T1000 (cell line): ENCODE data around the gene PCDHB6.
"Not testable (repeated sequence)": the region's sequence is repeated elsewhere in the genome, so short reads cannot be mapped to it uniquely, and the experiment has no call there.

Experiments
- DNase-seq: peaks from one replicate; lab custom pipeline; 2025; ENCODE audit warnings: mixed read lengths; lab: John Stamatoyannopoulos, UW

The PCDHB6 gene

GRCh38 chr5:141149812-141150211 lies at the start of gene PCDHB6:
TSS of gene PCDHB6 (plus strand) at chr5:141150057. CDS start at chr5:141150258, 201 bp downstream.
- DNase-seq, result no peak

GRCh38 chr5:141100243-141100805 lies 49.5 kb upstream of the PCDHB6 start, which contains the start of gene PCDHB3:
TSS of gene PCDHB3 (plus strand) at chr5:141100473. CDS start at chr5:141100650, 177 bp downstream.
- no peak for DNase-seq

GRCh38 chr5:141101059-141101458 lies 48.8 kb upstream of the PCDHB6 start:
- no peak for DNase-seq

GRCh38 chr5:141102070-141102469 lies 47.8 kb upstream of the PCDHB6 start:
- not testable (repeated sequence) for DNase-seq

GRCh38 chr5:141102471-141102870 lies 47.4 kb upstream of the PCDHB6 start:
- not testable (repeated sequence) for DNase-seq

- no peak for DNase-seq
Observed at GRCh38 chr5:141105350-141105749, 44.5 kb upstream of the PCDHB6 start.

GRCh38 chr5:141119250-141119649 lies 30.6 kb upstream of the PCDHB6 start:
- DNase-seq, result no peak

GRCh38 chr5:141121563-141121962 lies 28.3 kb upstream of the PCDHB6 start, which contains the start of gene PCDHB4:
TSS of gene PCDHB4 (plus strand) at chr5:141121818. CDS start at chr5:141121999, 181 bp downstream.
- no peak for DNase-seq

- no peak for DNase-seq
Observed at GRCh38 chr5:141121985-141122384, 27.9 kb upstream of the PCDHB6 start.

GRCh38 chr5:141123396-141124135 lies 26.3 kb upstream of the PCDHB6 start:
- not testable (repeated sequence) for DNase-seq

GRCh38 chr5:141127305-141127704 lies 22.6 kb upstream of the PCDHB6 start:
- DNase-seq, result no peak

GRCh38 chr5:141135030-141135717 lies 14.7 kb upstream of the PCDHB6 start, which contains the start of gene PCDHB5:
TSS of gene PCDHB5 (plus strand) at chr5:141135206. CDS start at chr5:141135435, 229 bp downstream.
- peak; percentile 4 for DNase-seq

- no peak for DNase-seq
Observed at GRCh38 chr5:141135718-141136266, 14.1 kb upstream of the PCDHB6 start.

- not testable (repeated sequence) for DNase-seq
Observed at GRCh38 chr5:141137346-141137745, 12.5 kb upstream of the PCDHB6 start.

GRCh38 chr5:141150224-141150992 lies 551 bp downstream of the PCDHB6 start:
- no peak for DNase-seq

- DNase-seq, result no peak
Observed at GRCh38 chr5:141150993-141151325, 1.1 kb downstream of the PCDHB6 start.

- DNase-seq, result not testable (repeated sequence)
Observed at GRCh38 chr5:141151632-141152031, 1.8 kb downstream of the PCDHB6 start.

- not testable (repeated sequence) for DNase-seq
Observed at GRCh38 chr5:141152096-141152495, 2.2 kb downstream of the PCDHB6 start.

GRCh38 chr5:141155540-141156374 lies 5.9 kb downstream of the PCDHB6 start:
- no peak for DNase-seq

- not testable (repeated sequence) for DNase-seq
Observed at GRCh38 chr5:141157356-141157755, 7.5 kb downstream of the PCDHB6 start.

- DNase-seq, result not testable (repeated sequence)
Observed at GRCh38 chr5:141157901-141158300, 8.0 kb downstream of the PCDHB6 start.
